A549 treated with GW870086 at 1 μM for 4 hours (cell line): ENCODE data around the gene TFDP2. TPM values are rescaled to one million over a fixed set of nuclear protein-coding genes. Genes with fewer than 3 reads are reported as not detected.

Source experiments
- total RNA-seq: library from RNA; stranded (reverse); fragments of 200-300 nt; extraction: Qiagen RNA extraction; gene quantifications from 5 replicates; pipeline ENCODE4 v1.2.3, GENCODE V29; 2022; ENCODE audit warnings: low read depth

Gene TFDP2, protein sequence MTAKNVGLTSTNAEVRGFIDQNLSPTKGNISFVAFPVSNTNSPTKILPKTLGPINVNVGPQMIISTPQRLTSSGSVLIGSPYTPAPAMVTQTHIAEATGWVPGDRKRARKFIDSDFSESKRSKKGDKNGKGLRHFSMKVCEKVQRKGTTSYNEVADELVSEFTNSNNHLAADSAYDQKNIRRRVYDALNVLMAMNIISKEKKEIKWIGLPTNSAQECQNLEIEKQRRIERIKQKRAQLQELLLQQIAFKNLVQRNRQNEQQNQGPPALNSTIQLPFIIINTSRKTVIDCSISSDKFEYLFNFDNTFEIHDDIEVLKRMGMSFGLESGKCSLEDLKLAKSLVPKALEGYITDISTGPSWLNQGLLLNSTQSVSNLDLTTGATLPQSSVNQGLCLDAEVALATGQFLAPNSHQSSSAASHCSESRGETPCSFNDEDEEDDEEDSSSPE
- 13.9 to 21.1 TPM (median 18.7 TPM) in 5 replicates for total RNA-seq

DNA sequence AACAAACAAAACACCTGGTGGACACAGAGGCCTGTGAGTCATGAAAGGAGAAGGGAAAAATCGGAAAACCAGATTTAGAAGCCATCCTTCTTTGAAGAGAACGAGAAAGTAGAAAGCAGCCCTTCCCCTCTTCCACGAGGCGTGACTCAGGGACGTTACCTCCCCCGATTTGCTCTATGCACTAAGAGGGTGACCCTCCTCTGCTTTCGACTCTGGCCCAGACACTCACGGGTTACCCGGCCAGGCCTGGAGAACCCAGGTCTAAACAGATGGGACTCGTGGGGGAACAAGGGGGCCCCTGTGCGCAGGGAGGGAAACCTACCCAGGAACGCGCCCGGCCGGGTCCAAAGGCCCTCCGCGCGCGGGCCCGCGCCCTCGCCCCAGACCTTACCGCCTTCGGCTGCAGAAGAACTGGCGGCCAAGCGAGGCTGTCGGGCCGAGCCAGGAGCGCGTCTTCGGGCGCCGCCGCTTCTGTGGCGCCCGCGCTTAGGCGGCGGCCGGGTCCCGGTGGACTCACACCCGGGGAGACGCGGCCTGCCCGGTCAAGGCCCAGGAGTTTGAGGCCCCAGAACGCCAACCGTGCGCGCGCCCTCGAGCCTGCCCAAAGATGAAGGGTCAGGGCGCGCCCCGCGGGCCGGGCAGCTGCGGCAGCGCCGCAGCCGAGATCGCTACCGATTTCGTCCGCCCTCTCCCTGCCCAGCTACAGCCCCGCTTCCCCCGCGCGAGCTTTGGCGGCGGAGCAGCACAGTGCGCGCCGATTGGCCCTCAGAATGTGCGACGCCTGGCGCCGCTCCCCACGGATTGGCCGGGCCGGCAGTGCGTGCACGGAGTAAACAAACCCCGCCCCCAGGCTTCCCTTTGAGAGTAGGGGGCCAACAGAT is at the start of gene TFDP2:
Gene TFDP2 (minus strand): TSS at position 753 of the 881 bp plus-strand sequence. CDS start 47,795 bp downstream, outside the sequence.

Other genes starting within 250 kb of the TFDP2 start
- gene GK5, start 76.0 kb upstream of the TFDP2 start, total RNA-seq = 4.2 to 9.3 TPM (median 6.2 TPM) in 5 replicates